Keratinocyte (primary cell): ENCODE results near the gene TMEM181. TPM values are rescaled to one million over a fixed set of nuclear protein-coding genes. Genes with fewer than 3 reads are reported as not detected.

ENCODE experiments used
- DNase-seq: peaks from one replicate; pipeline ENCODE4 v3.0.0-alpha.2; 2011; ENCODE audit warnings: low read depth, missing footprints, low spot score
- FAIRE-seq: peaks from 2 replicates; lab custom pipeline; 2011; peaks lifted over from hg19 to GRCh38; lab: Jason Lieb, UNC
- H2AFZ ChIP-seq: 2 replicates; pipeline ENCODE4 v1.6.0; 2012; ENCODE audit warnings: low read length, control low read depth, inconsistent platforms; ENCODE audit not compliant: control insufficient read depth
- H3K27ac ChIP-seq: 2 replicates; pipeline ENCODE4 v1.5.1; 2011; ENCODE audit warnings: low read length; ENCODE audit not compliant: control insufficient read depth, insufficient read depth
- H3K27me3 ChIP-seq: 3 replicates; pipeline ENCODE4 v1.6.0; 2011; ENCODE audit warnings: low read length; ENCODE audit not compliant: control insufficient read depth, insufficient read depth; ENCODE audit errors: extremely low read depth
- H3K36me3 ChIP-seq, 2 experiments: 2 replicates in 1 of 2; 3 replicates in 1 of 2; pipeline ENCODE4 v1.5.1; 2011; ENCODE audit warnings: low read length in 2 of 2, mild to moderate bottlenecking in 1 of 2; ENCODE audit not compliant: control insufficient read depth in 2 of 2, insufficient read depth in 2 of 2; ENCODE audit errors: extremely low read depth in 1 of 2
- H3K4me1 ChIP-seq: 3 replicates; pipeline ENCODE4 v1.5.1; 2011; ENCODE audit warnings: low read length; ENCODE audit not compliant: control insufficient read depth, insufficient read depth; ENCODE audit errors: extremely low read depth
- H3K4me2 ChIP-seq: 3 replicates; pipeline ENCODE4 v1.6.0; 2011; ENCODE audit warnings: low read depth, low read length; ENCODE audit not compliant: control insufficient read depth, insufficient read depth; ENCODE audit errors: extremely low read depth
- H3K4me3 ChIP-seq, 3 experiments: fragments of 200-600 bp in 1 of 3; sonication (generic) in 1 of 3; 2 replicates in 2 of 3; 3 replicates in 1 of 3; pipeline ENCODE4 v1.5.1; 2011 to 2016; ENCODE audit warnings: low read length in 3 of 3, mild to moderate bottlenecking in 3 of 3, control low read depth in 2 of 3, inconsistent platforms in 1 of 3, low read depth in 1 of 3, mixed read lengths in 1 of 3, mixed run types in 1 of 3, moderate library complexity in 1 of 3; ENCODE audit not compliant: control insufficient read depth in 2 of 3, insufficient read depth in 2 of 3; ENCODE audit errors: extremely low read depth in 1 of 3
- H3K79me2 ChIP-seq: 2 replicates; pipeline ENCODE4 v1.6.0; 2012; ENCODE audit warnings: low read length; ENCODE audit not compliant: control insufficient read depth, insufficient read depth
- H3K9ac ChIP-seq: 3 replicates; pipeline ENCODE4 v1.6.0; 2011; ENCODE audit warnings: low read length; ENCODE audit not compliant: control insufficient read depth, insufficient read depth; ENCODE audit errors: extremely low read depth
- H3K9me1 ChIP-seq: 3 replicates; pipeline ENCODE4 v1.6.0; 2011; ENCODE audit warnings: low read length; ENCODE audit not compliant: control insufficient read depth, insufficient read depth; ENCODE audit errors: extremely low read depth
- H3K9me3 ChIP-seq: 2 replicates; pipeline ENCODE4 v1.5.1; 2012; ENCODE audit warnings: low read depth, low read length; ENCODE audit not compliant: control insufficient read depth
- H4K20me1 ChIP-seq: 3 replicates; pipeline ENCODE4 v1.6.0; 2011; ENCODE audit warnings: low read length; ENCODE audit not compliant: control insufficient read depth, insufficient read depth; ENCODE audit errors: extremely low read depth
- EZH2 ChIP-seq: IDR thresholded peaks from one replicate; pipeline ENCODE4 v1.6.1; 2012; ENCODE audit warnings: inconsistent platforms, mild to moderate bottlenecking, low read length, moderate library complexity
- dilution Hi-C: fragments of 300-500 bp; cut with MboI; formaldehyde crosslinking; loops from one replicate; pipeline ENCODE4 v1.7.0; 2020; ENCODE audit warnings: low sequenced_read_pairs; ENCODE audit not compliant: extremely low pct_ligation_motif_present
- polyA plus RNA-seq, 5 experiments: library from polyadenylated mRNA; depleted of rRNA in 3 of 5; stranded (reverse) in 3 of 5; stranded (forward) in 1 of 5; unstranded in 1 of 5; fragments of >200 nt; gene quantifications; 1 replicate in 1 of 5; 2 replicates in 3 of 5; 3 replicates in 1 of 5; pipeline versions ENCODE4 v1.2.1 to v1.2.3, GENCODE V29; 2011 to 2012; ENCODE audit warnings: missing spikeins in 2 of 5, low read depth in 1 of 5, low replicate concordance in 1 of 5
- TF ChIP-seq, protein P1 (sequence below), 3 experiments: IDR thresholded peaks in 1 of 3; conservative IDR thresholded peaks in 1 of 3; optimal IDR thresholded peaks in 1 of 3; 2 replicates in 2 of 3; 3 replicates in 1 of 3; pipeline versions ENCODE3 to v1.5.1; 2011; ENCODE audit warnings: low read length in 3 of 3, mild to moderate bottlenecking in 3 of 3, moderate library complexity in 2 of 3, control low read depth in 1 of 3, inconsistent platforms in 1 of 3; ENCODE audit not compliant: insufficient read depth in 2 of 3; ENCODE audit errors: extremely low read depth in 1 of 3

The TMEM181 gene
- polyA plus RNA-seq, 1 donor (not counting 4 experiments of a cell fraction or from before 2014, with no cell fraction given) = 31.9 TPM

DNA sequence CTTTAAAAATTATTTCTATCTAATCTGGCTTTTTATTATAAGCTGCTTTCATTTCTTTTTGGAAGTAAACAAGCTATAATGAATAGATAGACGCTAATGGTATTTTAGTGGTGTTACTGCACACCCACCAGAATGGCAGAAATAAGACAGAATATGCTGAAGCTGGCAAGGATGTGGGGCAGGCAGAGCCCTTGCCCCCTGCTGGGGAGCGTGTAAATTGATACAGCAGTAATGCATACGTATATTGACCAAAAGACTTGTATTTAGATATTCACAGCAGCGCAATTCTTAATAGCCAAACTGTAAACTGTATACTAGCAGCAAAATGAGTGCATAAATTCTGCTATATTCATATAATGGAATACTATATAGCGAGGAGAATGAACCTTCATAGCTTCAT lies 35.3 kb downstream of the TMEM181 start:
- no peak overlapping the region for H3K4me3 ChIP-seq
- no peaks in the 10 kb centered on the region for H3K9me1 ChIP-seq
- H3K9me3 ChIP-seq = no peaks in the 10 kb centered on the region
- TF ChIP-seq, protein P1, sequence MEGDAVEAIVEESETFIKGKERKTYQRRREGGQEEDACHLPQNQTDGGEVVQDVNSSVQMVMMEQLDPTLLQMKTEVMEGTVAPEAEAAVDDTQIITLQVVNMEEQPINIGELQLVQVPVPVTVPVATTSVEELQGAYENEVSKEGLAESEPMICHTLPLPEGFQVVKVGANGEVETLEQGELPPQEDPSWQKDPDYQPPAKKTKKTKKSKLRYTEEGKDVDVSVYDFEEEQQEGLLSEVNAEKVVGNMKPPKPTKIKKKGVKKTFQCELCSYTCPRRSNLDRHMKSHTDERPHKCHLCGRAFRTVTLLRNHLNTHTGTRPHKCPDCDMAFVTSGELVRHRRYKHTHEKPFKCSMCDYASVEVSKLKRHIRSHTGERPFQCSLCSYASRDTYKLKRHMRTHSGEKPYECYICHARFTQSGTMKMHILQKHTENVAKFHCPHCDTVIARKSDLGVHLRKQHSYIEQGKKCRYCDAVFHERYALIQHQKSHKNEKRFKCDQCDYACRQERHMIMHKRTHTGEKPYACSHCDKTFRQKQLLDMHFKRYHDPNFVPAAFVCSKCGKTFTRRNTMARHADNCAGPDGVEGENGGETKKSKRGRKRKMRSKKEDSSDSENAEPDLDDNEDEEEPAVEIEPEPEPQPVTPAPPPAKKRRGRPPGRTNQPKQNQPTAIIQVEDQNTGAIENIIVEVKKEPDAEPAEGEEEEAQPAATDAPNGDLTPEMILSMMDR (optimal IDR thresholded peaks at IDR 0.05 in 1 of 3, IDR thresholded peaks at IDR 0.05 in 1 of 3, conservative IDR thresholded peaks at IDR 0.05 in 1 of 3; ENCODE audit: extremely low read depth in 1 of 3, insufficient read depth in 2 of 3, low read length in 3 of 3) = peak; percentile 11 to 41 (median 37)
- no peak for TF ChIP-seq EZH2
- peaks cover 23 to 33% of the 10 kb centered on the region in 2 experiments for H3K36me3 ChIP-seq
- dilution Hi-C loops = no loop called here
- no peak overlapping the region for H3K4me2 ChIP-seq
- H4K20me1 ChIP-seq = no peaks in the 10 kb centered on the region
- H3K79me2 ChIP-seq = no peaks in the 10 kb centered on the region
- H3K4me1 ChIP-seq = no peaks in the 10 kb centered on the region
- no peak overlapping the region for H3K9ac ChIP-seq
- no peaks in the 10 kb centered on the region for H3K27me3 ChIP-seq
- FAIRE-seq (no peak), DNase-seq (no peak)
- no peak overlapping the region for H2AFZ ChIP-seq
- H3K27ac ChIP-seq = no peak overlapping the region

DNA sequence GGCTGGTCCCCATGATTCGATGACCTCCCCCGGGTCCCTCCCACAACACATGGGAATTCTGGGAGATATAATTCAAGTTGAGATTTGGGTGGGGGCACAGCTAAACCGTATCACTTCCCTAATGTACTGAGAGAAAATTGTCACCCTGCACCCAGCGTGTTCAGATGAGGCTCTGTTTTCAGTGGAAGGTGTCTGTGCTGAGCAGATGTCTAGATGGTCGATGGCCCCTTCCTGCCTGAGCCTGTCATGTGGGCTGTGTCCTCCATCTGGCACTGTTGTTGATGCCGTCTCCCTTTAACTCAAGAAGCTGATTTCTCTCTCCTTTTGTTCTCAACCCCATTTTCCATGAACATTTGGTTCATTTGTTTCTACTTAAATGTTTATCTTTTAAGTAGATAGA lies 37.0 kb downstream of the TMEM181 start:
- peaks cover 14 to 26% of the 10 kb centered on the region in 2 experiments for H3K36me3 ChIP-seq
- no peak overlapping the region for H3K4me2 ChIP-seq
- H3K9me1 ChIP-seq = no peaks in the 10 kb centered on the region
- H4K20me1 ChIP-seq = no peaks in the 10 kb centered on the region
- FAIRE-seq (no peak), DNase-seq (no peak)
- TF ChIP-seq, protein P1 (optimal IDR thresholded peaks at IDR 0.05 in 1 of 3, IDR thresholded peaks at IDR 0.05 in 1 of 3, conservative IDR thresholded peaks at IDR 0.05 in 1 of 3; ENCODE audit: extremely low read depth in 1 of 3, insufficient read depth in 2 of 3, low read length in 3 of 3) = no peak
- TF ChIP-seq EZH2 = no peak
- peaks cover 2% of the 10 kb centered on the region for H3K79me2 ChIP-seq
- H3K4me3 ChIP-seq = no peak overlapping the region
- H3K9me3 ChIP-seq = no peaks in the 10 kb centered on the region
- no peaks in the 10 kb centered on the region for H3K27me3 ChIP-seq
- H3K4me1 ChIP-seq = no peaks in the 10 kb centered on the region
- no peak overlapping the region for H3K9ac ChIP-seq
- no peak overlapping the region for H2AFZ ChIP-seq
- H3K27ac ChIP-seq = no peak overlapping the region
- dilution Hi-C loops = no loop called here
